GM12865 (cell line): Measurements from ENCODE around the gene PPT2.
A peak's percentile ranks its signal among the peaks of the same experiment; 100 is the strongest.

Experiments
- DNase-seq: peaks from one replicate; pipeline ENCODE4 v3.0.0; 2010; ENCODE audit warnings: low read depth
- H3K4me3 ChIP-seq: 2 replicates; pipeline ENCODE4 v1.5.1; 2011; ENCODE audit warnings: mild to moderate bottlenecking, low read depth, low read length, control low read depth
- CTCF ChIP-seq: IDR thresholded peaks from 2 replicates; pipeline ENCODE4 v1.5.1; 2011; ENCODE audit warnings: low read length, control low read depth, low read depth, inconsistent platforms; ENCODE audit not compliant: insufficient read depth; ENCODE audit errors: missing control alignments

Gene PPT2

GRCh38 chr6:32176476-32177182, 22.7 kb downstream of the PPT2 start:
- no peak for DNase-seq
- peak overlapping the region; percentile 69 for H3K4me3 ChIP-seq
- TF ChIP-seq CTCF: no peak

GRCh38 chr6:32177183-32177787, 23.3 kb downstream of the PPT2 start:
- no peak for TF ChIP-seq CTCF
- peak overlapping the region; percentile 69 for H3K4me3 ChIP-seq
- peak; percentile 75 for DNase-seq

GRCh38 chr6:32177788-32178546, 24.0 kb downstream of the PPT2 start, which contains the start of gene RNF5:
Gene RNF5 (plus strand): TSS chr6:32178405. CDS start chr6:32178512, 107 bp downstream.
- no peak for TF ChIP-seq CTCF
- peak; percentile 100 for DNase-seq
- peak within 1 kb of the TSS; percentile 92 for H3K4me3 ChIP-seq

- TF ChIP-seq CTCF: no peak
- peak overlapping the region; percentile 92 for H3K4me3 ChIP-seq
- no peak for DNase-seq
Observed at GRCh38 chr6:32178547-32179440, 24.9 kb downstream of the PPT2 start.

- TF ChIP-seq CTCF: no peak
- peak overlapping the region; percentile 92; the same call in 1 of the 2 replicates for H3K4me3 ChIP-seq
- DNase-seq: no peak
Observed at GRCh38 chr6:32179766-32180405, 25.9 kb downstream of the PPT2 start.
